Body of pancreas (tissue), 4 donors: ENCODE data around the gene ZFR2. TPM values are rescaled to one million over a fixed set of nuclear protein-coding genes. Genes with fewer than 3 reads are reported as not detected.

Experiments
- ATAC-seq: fragments of 150-250 bp; one replicate; pipeline ENCODE4 v1.9.1; 2016
- DNase-seq, 4 donors: peaks; one replicate each; pipeline ENCODE4 v3.0.0-alpha.2; 2019
- H3K27ac ChIP-seq, 4 donors: fragments of 200-600 bp; sonication (generic); 1 replicate in 3 of 4; 2 replicates in 1 of 4; pipeline versions ENCODE4 v1.5.1 to v1.6.1; 2016 to 2019; ENCODE audit warnings: mild to moderate bottlenecking in 1 of 4, mixed read lengths in 1 of 4, moderate library complexity in 1 of 4
- H3K27me3 ChIP-seq, 2 donors: fragments of 200-600 bp; sonication (generic); one replicate each; pipeline ENCODE4 v1.6.0; 2016; ENCODE audit warnings: mild to moderate bottlenecking in 1 of 2
- H3K36me3 ChIP-seq, 2 donors: fragments of 200-600 bp; sonication (generic); replicated peaks in 1 of 2; 2 replicates each; pipeline ENCODE4 v1.5.1; 2016; ENCODE audit warnings: low read depth in 2 of 2; ENCODE audit not compliant: insufficient read depth in 1 of 2
- H3K4me1 ChIP-seq: fragments of 200-600 bp; sonication (generic); one replicate; pipeline ENCODE4 v1.6.0; 2016
- H3K4me3 ChIP-seq, 2 donors: fragments of 200-600 bp; sonication (generic); 1 replicate in 1 of 2; 2 replicates in 1 of 2; pipeline ENCODE4 v1.5.1; 2016 to 2019
- H3K9me3 ChIP-seq, 3 donors: fragments of 200-600 bp; sonication (generic); 1 replicate in 2 of 3; 2 replicates in 1 of 3; pipeline ENCODE4 v1.5.1; 2016
- POLR2A ChIP-seq, 3 donors: fragments of 450-650 bp; IDR thresholded peaks; one replicate each; pipeline ENCODE4 v1.6.1; 2016; ENCODE audit warnings: antibody characterized with exemption in 3 of 3, mild to moderate bottlenecking in 2 of 3
- WGBS, 2 donors: methylation state at CpG; one replicate each; pipeline ENCODE4 v1.1.5; 2017; 5-methylcytosine and 5-hydroxymethylcytosine counted together
- intact Hi-C: fragments of 100-400 bp; cut with DNase I; formaldehyde crosslinking; loops from one replicate; pipeline ENCODE4 v1.15.1; 2023
- total RNA-seq, 2 donors: library from RNA; depleted of rRNA; stranded (reverse); fragments of >200 nt; gene quantifications; one replicate each; pipeline ENCODE4 v1.1.0, GENCODE V29; 2016
- TF ChIP-seq, protein P1 (sequence below), 7 experiments: fragments of 450-650 bp in 4 of 7; fragments of 200-600 bp in 3 of 7; sonication (generic) in 3 of 7; IDR thresholded peaks; one replicate each; pipeline ENCODE4 v1.5.1; 2016 to 2019; ENCODE audit warnings: antibody characterized with exemption in 7 of 7

Gene ZFR2
- total RNA-seq, 2 donors from 2014 or later, result not detected

GRCh38 chr19:3782330-3782729, 86.5 kb downstream of the ZFR2 start:
- Histone ChIP-seq H3K4me1 (peaks cover 5% of the 10 kb centered on the region), H3K27ac (no peak overlapping the region), H3K36me3 (no peaks in the 10 kb centered on the region), H3K4me3 (no peak overlapping the region), H3K9me3 (peaks cover 0 to 23% (median 6%) of the 10 kb centered on the region in 3 donors), H3K27me3 (no peaks in the 10 kb centered on the region)
- ATAC-seq (no peak), DNase-seq (no peak)
- intact Hi-C loops, result no loop called here
- WGBS, 2 donors, result 88% methylated on average over 1 of the region's 1 CpG
- TF ChIP-seq POLR2A (IDR thresholded peaks at IDR 0.05), result no peak

- Histone ChIP-seq H3K36me3 (no peaks in the 10 kb centered on the region), H3K4me1 (peaks cover 5% of the 10 kb centered on the region), H3K27me3 (no peaks in the 10 kb centered on the region), H3K4me3 (no peak overlapping the region), H3K9me3 (peaks cover 0 to 23% (median 6%) of the 10 kb centered on the region in 3 donors), H3K27ac (no peak overlapping the region)
- ATAC-seq, result no peak
- no peak for DNase-seq
- intact Hi-C loops, result no loop called here
- WGBS, 2 donors, result 96 to 97% methylated on average over 2 of the region's 2 CpGs
- TF ChIP-seq, protein P1, sequence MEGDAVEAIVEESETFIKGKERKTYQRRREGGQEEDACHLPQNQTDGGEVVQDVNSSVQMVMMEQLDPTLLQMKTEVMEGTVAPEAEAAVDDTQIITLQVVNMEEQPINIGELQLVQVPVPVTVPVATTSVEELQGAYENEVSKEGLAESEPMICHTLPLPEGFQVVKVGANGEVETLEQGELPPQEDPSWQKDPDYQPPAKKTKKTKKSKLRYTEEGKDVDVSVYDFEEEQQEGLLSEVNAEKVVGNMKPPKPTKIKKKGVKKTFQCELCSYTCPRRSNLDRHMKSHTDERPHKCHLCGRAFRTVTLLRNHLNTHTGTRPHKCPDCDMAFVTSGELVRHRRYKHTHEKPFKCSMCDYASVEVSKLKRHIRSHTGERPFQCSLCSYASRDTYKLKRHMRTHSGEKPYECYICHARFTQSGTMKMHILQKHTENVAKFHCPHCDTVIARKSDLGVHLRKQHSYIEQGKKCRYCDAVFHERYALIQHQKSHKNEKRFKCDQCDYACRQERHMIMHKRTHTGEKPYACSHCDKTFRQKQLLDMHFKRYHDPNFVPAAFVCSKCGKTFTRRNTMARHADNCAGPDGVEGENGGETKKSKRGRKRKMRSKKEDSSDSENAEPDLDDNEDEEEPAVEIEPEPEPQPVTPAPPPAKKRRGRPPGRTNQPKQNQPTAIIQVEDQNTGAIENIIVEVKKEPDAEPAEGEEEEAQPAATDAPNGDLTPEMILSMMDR (IDR thresholded peaks at IDR 0.05), result no peak
- no peak for TF ChIP-seq POLR2A (IDR thresholded peaks at IDR 0.05)
Measured at GRCh38 chr19:3781603-3782002, 87.2 kb downstream of the ZFR2 start.

GRCh38 chr19:3780786-3781304, 88.0 kb downstream of the ZFR2 start:
- ATAC-seq, result no peak
- H3K9me3 ChIP-seq, result peaks cover 0 to 23% (median 6%) of the 10 kb centered on the region in 3 donors
- H3K4me3 ChIP-seq, result no peak overlapping the region
- 90 to 94% methylated on average over 9 of the region's 9 CpGs for WGBS, 2 donors
- H3K27ac ChIP-seq, result no peak overlapping the region
- H3K4me1 ChIP-seq, result peaks cover 2% of the 10 kb centered on the region
- no peaks in the 10 kb centered on the region for H3K36me3 ChIP-seq
- H3K27me3 ChIP-seq, result no peaks in the 10 kb centered on the region
- no peak for TF ChIP-seq POLR2A (IDR thresholded peaks at IDR 0.05)
- TF ChIP-seq, protein P1 (IDR thresholded peaks at IDR 0.05), result no peak
- no peak for DNase-seq
- intact Hi-C loops, result no loop called here

DNA sequence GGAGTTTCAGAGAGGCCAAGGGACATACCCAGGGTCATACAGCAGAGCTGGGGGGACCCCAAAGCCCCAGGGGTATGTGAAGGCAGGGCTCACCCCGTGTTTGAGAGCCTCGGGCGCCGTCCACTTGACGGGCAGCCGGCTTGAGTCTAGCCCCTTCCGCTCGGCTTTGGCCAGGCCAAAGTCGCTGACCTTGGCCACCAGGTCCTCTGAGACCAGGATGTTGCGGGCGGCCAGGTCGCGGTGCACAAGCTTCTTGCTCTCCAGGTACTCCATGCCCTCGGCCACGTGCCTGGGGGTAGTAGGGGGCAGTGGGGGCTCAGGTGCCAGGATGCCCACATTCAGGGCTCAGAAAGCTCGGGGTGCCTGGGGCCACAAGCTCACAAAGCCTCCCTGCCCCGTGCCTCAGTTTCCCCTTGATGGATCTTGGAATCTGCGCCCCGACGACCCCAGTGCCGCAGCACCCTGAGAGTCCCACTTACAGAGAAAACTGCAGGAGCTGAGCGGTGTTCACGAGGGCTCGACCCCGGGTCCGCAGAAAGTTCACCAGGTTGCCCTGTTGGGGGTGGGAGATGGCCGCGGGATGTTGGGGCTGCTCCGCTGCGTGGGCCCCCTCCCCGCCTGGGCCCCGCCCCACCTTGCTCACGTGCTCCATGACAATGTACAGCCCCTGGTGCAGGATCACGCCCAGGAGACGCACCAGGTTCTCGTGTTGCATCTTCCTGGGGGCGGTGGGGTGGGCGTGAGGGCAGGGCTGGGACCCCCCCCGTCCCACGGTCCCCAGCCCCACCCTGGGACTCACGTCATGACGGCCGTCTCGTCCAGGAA, 89.7 kb downstream of the ZFR2 start:
- H3K4me1 ChIP-seq, result no peaks in the 10 kb centered on the region
- H3K4me3 ChIP-seq, result no peak overlapping the region
- ATAC-seq, result no peak
- no peaks in the 10 kb centered on the region for H3K36me3 ChIP-seq
- DNase-seq, result no peak
- peaks cover 0 to 23% (median 6%) of the 10 kb centered on the region in 3 donors for H3K9me3 ChIP-seq
- WGBS, 2 donors, result 61 to 100% methylated on average over 1 to 37 of the region's 44 CpGs
- H3K27me3 ChIP-seq, result no peaks in the 10 kb centered on the region
- TF ChIP-seq POLR2A (IDR thresholded peaks at IDR 0.05), result no peak
- TF ChIP-seq, protein P1 (IDR thresholded peaks at IDR 0.05), result no peak
- intact Hi-C loops, result no loop called here
- H3K27ac ChIP-seq, result no peak overlapping the region

- ATAC-seq (no peak), DNase-seq (no peak)
- Histone ChIP-seq H3K27ac (no peak overlapping the region), H3K4me3 (no peak overlapping the region), H3K27me3 (no peaks in the 10 kb centered on the region), H3K36me3 (no peaks in the 10 kb centered on the region), H3K9me3 (peaks cover 0 to 23% (median 6%) of the 10 kb centered on the region in 3 donors), H3K4me1 (no peaks in the 10 kb centered on the region)
- WGBS, 2 donors, result 83 to 85% methylated on average over 7 to 32 of the region's 37 CpGs
- intact Hi-C loops, result no loop called here
- TF ChIP-seq, protein P1 (IDR thresholded peaks at IDR 0.05), result no peak
- TF ChIP-seq POLR2A (IDR thresholded peaks at IDR 0.05), result no peak
Measured at GRCh38 chr19:3778104-3778867, 90.6 kb downstream of the ZFR2 start.
